GM21576 (cell line): ENCODE results near the gene INPP5J.
"Not testable (repeated sequence)": the region's sequence is repeated elsewhere in the genome, so short reads cannot be mapped to it uniquely, and the experiment has no call there.

Experiments
- ATAC-seq: cut with Tn5 transposase; IDR thresholded peaks from one replicate; pipeline ENCODE4 v1.9.1; 2021; ENCODE audit warnings: mild to moderate bottlenecking, moderate library complexity; ENCODE audit not compliant: unreplicated experiment

Gene INPP5J

DNA sequence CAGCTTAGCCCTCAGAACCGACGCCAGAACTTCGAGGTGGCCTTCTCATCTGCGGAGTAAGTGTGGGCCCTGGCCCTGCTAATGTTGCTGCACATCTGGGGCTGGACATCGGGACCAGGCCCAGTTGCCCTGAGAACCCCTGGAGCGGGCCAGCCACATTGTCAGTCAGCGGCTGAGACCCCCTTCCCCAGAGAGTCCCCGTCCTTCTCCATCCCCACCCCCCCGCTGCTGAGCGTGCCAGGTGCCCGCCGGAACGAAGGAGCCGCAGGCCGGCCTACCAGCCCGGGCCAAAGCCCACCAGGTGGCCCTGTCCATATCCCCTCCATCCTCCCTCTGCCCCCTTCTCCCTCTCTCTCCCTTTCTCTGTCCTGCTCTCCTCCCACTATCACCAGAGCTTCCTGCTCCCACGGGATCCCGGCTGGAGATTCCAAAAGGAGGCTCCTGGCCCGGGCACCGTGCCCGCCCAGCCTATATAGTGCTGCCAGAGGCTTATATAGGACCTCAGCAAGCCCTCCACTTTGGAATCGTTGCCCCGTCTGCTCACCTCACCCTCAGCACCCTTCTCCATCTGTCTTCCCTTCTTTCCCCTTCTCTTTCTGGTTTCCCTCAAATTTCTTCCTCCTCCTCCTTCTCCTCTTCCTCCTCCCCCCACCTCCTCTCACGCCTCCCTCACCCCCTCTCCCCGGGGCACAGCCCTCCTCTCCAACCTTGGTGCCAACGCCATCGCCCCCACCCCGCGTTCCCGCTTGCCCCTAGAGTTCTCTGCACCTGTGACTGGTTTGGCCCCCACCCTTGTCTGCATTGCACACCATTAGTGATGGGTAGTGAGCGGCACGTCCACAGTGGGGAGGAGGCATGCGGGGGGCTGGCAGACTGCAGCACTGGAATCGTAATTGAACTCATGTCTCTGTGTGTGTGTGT is 22.7 kb upstream of the INPP5J start:
- ATAC-seq, result no peak

DNA sequence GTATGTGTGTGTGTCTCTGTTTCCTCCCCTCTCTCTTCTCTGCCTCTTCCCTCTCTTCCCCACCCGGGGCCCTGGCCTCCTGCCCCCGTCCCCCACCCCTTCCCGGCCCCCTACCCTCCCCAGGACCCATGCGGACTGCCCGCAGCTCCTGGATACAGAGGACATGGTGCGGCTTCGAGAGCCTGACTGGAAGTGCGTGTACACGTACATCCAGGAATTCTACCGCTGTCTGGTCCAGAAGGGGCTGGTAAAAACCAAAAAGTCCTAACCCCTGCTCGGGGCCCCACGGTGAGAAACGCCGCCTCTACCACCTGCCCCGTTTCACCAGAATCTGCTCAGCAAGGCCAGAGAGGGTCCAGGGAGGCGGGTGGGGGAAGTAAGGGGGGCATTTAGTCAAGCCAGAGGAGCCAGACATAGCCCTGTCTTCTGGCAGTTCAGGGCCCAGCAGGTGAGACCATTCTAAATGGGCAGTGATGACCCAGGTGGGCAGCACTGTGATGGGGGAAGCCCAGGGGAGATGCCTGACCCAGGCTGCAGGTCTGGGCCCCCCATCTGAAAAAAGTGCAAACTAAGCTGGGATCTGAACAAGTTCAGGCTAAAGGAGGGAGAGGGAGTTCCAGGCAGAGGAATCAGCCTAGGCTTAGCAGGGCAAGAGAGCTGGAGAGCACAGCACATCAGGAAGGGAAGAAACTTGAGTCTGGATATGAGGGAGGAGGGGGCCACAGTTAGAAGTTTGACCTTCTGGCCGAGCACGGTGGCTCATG is 21.8 kb upstream of the INPP5J start:
- ATAC-seq, result no peak

DNA sequence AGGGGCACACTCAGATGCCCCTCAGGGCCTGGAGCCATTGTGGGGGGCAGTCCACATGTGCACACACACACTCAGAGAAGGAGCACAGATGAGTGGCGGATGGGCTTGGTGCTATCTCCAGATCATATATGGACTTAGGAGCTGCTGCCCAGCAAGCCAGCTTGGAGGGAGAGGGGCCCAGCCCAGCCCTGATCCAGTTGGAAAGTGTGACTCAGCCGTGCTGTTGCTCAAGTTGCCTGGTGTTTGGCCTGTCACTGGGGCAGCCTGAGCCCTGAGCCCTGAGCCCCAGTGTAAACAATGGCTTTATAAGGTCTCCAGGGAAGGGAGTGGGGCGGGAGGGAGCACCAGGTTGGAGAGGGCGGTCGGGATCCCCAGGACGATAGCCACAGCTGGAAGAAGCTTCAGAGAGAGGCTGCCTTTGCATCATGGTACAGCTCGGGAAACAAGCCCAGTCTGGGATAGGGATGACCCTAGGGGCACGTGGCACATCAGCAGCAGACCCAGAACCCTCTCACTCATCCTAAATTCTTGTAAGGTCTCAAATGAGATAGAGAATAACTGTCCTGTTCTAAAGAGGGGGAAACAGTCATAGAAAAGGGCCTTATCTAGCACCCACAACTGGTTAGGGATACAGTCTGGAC is 20.2 kb upstream of the INPP5J start:
- no peak for ATAC-seq

DNA sequence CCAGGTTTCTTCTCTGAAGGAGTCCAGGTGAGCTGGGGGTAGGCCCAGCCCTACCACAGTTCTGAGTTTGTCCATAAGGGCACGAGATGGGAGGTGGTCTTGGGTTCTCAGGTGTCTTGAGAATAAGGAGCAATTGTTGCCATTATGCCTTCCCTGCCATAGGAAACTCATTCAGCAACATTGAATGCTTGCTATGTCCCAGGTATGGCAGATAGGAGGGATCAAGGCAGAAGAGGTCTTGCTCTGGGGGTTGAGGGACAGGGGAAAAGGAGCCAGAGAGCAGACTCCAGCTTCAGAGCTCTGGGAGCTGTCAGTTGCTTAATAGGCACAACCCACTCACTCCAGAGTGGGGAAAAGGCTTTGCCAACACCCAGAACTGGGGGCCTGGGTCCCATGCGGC is 19.7 kb upstream of the INPP5J start:
- ATAC-seq, result no peak

DNA sequence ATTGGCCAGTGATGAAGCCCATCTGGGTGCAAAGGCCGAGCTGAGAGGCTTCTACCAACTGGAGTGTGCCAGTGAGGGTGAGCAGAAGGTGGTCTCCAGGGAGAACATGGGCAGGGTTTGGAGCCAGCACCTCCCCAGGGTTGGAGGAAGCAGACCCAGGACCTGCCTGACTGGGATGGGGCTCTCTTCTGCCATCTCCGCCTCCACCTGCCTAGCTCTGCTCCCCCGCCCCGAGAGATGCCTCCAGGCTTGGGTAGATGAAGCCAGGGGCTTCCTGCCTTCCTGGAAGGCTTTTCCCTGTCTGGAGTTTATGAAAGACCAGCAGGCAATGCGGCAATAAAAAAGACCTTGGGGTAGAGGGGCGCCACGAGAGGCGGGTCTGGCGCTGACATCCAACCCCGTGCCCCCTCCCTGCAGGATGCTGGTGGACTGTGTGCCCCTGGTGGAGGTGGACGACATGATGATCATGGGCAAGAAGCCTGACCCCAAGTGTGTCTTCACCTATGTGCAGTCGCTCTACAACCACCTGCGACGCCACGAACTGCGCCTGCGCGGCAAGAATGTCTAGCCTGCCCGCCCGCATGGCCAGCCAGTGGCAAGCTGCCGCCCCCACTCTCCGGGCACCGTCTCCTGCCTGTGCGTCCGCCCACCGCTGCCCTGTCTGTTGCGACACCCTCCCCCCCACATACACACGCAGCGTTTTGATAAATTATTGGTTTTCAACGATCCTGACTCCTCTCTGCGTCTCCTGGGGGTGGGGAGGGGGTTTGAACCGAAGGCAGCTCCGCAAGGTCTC is 18.7 kb upstream of the INPP5J start:
- ATAC-seq, result no peak

GRCh38 chr22:31104869-31105268 is 17.9 kb upstream of the INPP5J start:
- ATAC-seq, result no peak

- ATAC-seq, result no peak
Observed at GRCh38 chr22:31105282-31105929, 17.4 kb upstream of the INPP5J start.

GRCh38 chr22:31106001-31106571 is 16.7 kb upstream of the INPP5J start:
- no peak for ATAC-seq

GRCh38 chr22:31106731-31107177 is 16.0 kb upstream of the INPP5J start:
- ATAC-seq, result no peak

- peak; percentile 80 for ATAC-seq
Observed at GRCh38 chr22:31107178-31107893, 15.4 kb upstream of the INPP5J start, which contains the start of gene SELENOM. Gene SELENOM (minus strand): TSS chr22:31107568. CDS start chr22:31107505, 63 bp downstream.

- ATAC-seq, result peak; percentile 8
Observed at GRCh38 chr22:31107894-31108218, 14.9 kb upstream of the INPP5J start.

DNA sequence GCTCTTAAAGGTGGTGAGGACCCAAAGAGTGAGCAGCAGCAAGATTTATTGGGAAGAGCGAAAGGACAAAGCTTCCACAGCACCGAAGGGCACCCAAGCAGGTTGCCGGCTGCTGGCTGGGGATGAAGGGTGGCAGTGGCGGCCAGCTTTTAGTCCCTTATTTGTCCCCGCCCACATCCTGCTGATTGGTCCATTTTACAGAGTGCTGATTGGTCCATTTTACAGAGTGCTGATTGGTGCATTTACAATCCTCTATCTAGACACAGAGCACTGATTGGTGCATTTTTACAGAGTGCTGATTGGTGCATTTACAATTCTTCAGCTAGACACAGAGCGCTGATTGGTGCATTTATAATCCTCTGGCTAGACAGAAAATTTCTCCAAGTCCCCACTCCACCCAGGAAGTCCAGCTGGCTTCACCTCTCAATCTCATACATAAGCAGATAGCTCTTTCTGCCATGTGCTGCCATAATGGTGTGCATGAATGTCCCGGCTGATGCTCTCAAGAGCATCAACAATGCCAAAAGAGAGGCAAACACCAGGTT is 10.1 kb upstream of the INPP5J start:
- not testable (repeated sequence) for ATAC-seq

DNA sequence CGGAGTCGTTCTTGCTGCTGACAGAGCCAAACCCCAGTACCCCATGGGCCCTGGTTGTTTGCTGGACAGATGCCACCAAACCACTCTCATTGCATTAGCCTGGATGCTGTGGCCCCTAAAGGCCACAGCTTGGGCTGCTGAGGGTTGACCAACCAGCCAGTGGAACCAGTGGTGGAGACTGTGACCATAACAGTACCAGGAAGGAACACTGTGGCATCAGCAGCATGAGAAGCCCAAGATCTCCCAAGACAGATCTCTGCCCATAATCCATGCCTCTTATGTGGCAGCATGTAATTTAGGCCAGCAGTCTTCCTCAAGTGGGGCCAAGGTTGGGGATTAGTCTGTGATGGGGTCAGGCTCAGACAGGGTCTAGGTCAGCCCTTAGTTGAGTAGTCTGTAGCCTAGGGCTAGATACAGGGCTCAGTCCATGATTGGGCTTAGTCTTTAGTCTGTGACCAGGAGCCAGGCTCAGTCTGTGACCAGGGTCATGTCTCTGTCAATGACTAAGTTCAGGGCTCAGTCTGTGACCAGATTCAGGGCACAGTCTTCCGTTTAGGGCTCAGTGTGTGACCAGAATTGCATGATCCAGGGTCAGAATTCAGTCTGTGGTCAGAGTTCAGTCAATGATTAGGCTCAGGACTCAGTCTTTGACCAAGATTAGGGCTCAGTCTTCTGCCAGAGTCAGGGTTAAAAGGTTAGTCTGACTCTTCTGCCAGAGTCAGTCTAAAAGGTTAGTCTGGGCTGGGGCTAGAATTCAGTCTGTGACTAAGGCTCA is 4.5 kb upstream of the INPP5J start:
- ATAC-seq, result no peak

DNA sequence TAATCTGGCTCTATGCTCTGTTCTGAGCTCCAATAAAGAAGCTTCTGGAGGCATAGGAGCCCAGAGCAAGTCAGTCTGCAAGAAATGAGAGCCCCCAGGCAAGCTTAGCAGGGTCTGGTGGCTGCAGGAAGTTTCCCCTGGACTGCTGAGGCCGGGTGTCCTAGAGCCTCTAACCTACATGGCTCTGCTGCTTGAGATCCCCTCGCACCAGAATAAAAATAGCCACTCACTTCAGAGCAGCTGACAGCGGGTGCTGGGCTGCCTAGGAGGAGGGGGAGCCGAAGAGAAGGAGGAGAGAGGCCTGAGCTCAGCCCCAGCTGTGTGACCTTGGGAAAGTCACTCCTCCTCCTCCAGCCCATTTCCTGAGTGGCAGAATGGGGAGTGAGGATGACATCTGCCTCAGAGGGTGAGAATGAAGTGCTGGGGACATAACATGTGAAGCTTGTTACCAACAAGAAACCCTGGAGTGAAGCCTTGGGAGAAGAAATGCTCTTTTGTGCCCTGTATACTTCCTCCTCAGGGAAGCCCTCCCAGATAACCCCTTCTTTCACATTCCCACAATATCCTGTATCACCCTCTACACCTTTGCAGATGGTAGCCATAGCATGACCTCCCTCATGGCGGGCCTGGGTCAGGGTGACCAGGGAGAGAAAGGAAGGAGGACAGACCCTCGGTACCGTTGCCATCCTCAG is 3.6 kb upstream of the INPP5J start:
- no peak for ATAC-seq

DNA sequence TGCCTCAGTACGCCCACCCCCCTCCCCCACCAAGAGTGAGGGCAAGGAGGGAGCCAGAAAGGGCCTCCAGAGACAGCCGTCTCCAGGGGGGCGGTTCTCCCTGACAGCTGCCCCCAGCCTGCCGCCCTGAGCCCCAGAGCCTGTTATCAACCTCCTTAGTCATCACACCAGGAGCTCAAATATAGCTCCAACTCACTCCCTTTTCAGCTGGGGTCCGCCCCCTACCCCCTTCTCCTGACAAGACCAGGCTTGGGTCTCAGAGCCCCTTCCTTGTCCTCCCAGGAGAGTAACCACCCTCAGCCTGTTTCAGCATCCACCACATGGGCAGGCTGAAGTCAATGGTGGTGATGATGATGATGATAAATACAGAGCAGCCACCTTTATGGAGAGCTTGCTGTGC is 2.5 kb upstream of the INPP5J start:
- no peak for ATAC-seq

- no peak for ATAC-seq
Observed at GRCh38 chr22:31120642-31121041, 2.1 kb upstream of the INPP5J start.

- ATAC-seq, result no peak
Observed at GRCh38 chr22:31121403-31121802, 1.4 kb upstream of the INPP5J start.

GRCh38 chr22:31122196-31122531 is 602 bp upstream of the INPP5J start:
- no peak for ATAC-seq
